GM18526 (cell line): ENCODE measurements around the gene PPP2R3B.

Source experiments
- POLR2A ChIP-seq: IDR thresholded peaks from 3 replicates; pipeline ENCODE4 v1.6.1; 2011; ENCODE audit not compliant: insufficient read length; ENCODE audit errors: extremely low read depth

Gene PPP2R3B

DNA sequence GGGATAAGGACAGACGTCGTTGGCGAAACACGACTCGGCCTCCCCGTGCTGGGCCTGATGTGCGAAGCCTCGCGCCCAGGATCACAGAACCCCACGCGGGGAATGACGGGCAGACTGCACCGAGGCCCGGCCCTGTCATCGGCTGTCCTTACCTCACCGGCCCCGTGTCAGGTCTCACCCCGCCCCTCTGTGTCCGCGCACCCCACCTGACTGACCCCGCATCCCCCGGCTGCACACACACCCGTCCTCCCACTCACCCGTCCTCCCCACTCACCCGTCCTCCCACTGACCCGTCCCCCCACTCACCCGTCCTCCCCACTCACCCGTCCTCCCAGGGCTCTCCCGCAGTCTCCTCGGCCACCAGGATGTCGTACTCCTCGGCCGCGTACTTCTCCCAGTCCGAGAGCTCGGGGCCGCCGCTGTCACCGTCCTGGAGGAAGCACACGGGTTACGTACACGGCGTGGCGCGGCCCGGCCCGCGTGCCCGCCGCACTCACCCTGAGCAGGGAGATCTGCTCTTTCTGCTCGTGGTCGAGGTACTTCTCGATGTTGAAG lies 48.3 kb downstream of the PPP2R3B start:
- TF ChIP-seq POLR2A: no peak

DNA sequence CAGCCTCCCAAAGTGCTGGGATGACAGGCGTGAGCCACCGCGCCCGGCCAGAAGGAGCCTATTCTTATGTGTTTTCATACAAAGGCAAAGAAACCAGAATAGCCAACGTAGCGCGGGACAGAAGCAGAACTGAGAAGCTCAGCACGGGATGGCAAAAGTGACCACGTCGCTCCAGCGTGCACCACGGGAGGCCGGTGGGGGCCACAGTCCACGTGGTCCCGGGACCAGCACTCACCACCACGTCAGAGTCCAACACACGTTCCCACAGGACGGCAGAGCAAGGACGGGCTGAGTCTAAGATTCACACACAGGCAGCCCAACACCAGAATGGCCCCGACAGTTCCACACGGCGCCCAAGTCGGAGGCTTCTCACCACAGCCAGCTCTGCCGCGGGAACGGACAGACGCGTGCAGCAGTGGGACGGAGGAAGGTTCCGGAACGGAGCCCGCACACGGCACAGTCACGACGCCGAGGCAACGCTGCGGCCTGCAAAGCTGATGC lies 49.3 kb downstream of the PPP2R3B start:
- no peak for TF ChIP-seq POLR2A

DNA sequence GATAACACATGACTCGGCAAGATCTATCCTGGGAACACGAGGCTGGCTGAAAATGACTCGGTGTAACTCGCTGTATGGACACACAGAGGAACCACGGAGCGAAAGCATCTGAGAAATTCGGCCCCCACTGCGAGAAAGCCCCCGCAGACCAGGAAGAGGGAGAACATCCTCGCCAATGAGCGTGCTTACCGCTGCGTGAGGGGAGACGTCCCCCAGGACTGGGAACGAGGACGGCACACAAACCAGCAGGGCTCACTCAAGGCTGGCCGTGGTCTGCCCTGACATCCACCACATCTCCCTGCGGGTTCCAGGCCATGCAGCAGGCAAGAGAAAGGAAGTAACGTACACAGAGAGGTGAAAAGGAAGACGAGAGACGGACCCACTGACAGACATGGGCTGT lies 50.5 kb downstream of the PPP2R3B start:
- no peak for TF ChIP-seq POLR2A

DNA sequence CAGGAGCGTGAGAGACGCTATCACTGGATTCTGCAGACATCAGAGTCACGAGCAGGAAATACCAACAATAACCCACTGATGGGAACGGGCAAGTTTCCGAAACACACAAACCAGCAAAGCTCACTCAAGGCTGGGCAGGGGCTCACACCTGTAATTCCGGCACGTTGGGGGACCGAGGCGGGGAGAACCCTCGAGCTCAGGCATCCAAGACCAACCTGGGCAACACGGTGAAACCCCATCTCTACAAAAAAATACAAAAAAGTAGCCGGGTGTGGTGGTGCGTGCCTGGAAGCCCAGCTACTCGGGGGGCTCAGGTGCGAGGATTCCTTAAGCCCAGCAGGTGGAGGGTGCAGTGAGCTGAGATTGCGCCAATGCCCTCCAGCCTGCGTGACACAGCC lies 51.0 kb downstream of the PPP2R3B start:
- TF ChIP-seq POLR2A: no peak

DNA sequence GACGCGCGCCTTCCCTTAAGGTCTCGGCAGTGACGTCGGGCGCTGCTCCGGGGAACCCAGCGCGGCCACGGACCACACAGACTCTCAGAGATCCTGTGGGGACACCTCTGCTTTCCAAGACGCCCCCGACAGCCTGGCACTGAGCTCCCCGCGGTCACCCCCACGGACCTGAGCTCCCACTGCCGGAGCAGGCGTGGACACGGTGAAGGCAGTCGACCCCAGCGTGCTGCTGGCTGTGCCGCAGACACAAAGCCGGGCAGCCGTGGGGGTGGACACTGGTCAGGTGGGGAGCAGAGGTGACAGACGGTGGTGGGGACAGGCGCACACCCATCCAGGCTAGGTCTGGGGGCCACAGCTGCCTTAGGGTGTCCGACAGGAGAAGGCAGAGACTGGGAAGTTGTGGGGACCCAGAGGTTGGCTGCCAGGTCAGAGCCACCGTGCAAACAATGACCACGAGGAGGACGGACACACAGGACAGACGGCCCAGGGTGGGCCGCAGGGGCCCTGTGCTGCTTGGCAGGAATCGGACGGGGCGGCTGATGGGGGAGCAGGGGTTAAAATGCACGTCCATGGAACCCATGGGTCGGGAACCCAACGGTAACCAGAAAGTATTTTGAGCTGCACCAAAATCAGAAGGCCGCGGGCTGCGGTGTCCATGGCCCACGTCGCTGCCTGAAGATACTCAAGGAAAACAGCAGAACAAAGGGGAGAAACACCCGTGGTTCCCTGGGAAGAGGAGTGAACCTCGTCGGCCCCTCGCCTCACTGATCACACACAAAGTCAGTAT lies 51.5 kb downstream of the PPP2R3B start:
- TF ChIP-seq POLR2A: no peak

DNA sequence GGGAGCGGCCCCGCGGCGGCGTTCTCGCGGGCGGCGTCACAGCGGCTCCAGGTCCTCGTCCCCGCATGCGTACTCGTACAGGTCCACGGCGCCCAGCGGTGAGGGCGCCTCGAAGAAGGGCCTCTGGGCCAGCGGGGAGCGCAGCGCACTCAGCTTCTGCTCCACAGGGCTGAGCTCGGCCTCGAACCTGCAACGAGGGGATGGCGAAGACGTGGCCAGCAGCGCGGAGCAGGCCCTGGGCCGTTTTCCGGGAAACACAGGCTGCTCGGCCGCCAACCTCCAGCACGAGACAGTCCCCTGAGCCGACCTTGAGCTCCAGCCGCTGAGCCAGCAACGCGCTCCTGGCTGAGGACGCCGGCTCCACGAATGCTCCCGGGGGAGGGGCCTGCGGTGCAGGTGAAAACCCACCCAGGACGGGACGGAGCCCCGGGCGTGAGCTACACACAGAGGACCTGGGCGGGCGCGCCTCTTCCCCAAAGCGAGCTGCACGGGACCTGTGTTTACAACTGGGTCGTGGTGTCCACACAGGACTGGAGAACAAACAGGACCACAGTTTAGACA lies 52.3 kb downstream of the PPP2R3B start:
- TF ChIP-seq POLR2A: no peak

DNA sequence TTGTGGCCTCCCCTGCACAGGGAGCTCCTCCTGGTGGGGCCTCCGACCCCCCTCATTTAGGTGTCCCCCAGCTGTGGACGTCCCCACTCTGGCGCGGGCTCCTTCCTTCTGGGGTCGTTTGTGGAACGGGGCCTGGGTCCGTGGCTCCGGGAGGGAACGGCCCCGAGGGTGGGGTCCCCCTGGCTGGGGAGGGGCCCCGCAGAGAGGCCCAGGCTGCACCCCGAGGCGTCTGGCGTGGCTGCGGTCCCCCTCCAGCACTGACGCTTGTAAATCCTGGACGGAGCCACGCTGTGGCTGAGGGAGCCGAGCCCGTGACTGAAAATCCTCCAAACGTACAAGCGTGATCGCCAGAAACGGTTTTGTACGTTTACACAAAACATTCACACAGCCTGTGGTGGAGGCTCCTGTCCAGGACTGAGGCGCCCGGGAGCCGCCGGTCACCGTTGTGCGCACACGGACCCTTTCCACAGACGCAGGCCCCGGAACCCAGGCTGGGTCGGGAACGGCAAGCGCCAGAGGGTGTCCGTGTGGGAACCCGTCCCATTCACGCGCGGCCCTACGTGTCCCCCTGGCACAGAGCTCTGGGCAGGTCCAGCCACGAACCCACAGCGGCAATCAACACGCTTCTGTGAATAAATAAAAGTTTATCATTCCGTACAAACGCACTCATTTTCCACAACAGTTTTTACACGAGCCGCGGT lies 52.9 kb downstream of the PPP2R3B start:
- TF ChIP-seq POLR2A: no peak

DNA sequence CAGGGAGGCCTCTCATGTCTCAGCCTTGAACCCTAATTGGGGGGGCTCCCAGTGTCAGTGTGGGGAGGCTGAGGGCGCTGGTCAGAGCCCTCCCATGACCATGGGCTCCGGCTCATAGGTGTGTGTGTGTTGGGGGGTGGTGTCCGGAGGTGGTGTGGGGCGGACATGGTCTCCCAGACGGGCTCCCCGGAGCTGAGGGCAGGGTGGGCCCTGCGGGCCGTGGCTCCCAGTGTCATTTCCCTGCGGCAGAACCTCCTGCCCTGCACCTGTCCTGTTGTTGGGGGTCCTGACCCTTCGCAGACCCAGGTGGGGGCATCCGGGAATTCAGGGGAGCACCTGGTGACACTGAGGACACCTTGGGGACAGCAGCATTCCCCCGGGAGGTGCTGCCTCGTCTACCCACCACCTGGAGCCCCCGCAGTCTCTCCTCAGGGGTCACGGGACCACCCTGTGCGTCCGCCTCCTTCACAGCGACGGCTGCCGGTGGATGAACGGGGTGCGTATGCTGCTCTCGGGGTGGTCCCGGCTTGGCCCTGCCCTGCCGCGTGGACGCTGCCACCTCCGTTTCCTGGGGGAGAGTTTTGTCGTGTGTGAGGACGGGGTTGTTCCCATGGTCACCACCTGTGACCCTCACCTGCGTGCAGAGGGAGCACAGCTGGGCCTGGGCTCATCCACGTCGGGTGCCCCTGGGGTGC lies 53.6 kb downstream of the PPP2R3B start:
- no peak for TF ChIP-seq POLR2A

DNA sequence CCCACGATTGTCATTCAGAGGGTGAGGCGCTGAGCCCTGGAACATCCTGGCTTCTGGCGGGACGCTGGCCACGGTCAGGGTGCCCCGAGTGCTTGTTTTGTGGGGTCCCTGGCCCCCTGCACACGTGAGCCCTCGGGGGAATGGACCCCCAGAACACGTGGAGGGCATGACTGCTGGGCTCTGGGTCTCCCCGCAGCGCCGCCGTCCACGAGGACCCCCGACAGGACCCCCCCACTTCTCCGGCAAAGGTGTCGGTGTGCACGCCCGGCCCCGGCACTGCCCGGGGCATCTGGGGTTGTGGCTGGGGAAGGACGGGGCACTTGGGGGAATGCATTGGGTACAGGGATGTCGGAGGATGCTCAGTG lies 54.2 kb downstream of the PPP2R3B start:
- TF ChIP-seq POLR2A: no peak

DNA sequence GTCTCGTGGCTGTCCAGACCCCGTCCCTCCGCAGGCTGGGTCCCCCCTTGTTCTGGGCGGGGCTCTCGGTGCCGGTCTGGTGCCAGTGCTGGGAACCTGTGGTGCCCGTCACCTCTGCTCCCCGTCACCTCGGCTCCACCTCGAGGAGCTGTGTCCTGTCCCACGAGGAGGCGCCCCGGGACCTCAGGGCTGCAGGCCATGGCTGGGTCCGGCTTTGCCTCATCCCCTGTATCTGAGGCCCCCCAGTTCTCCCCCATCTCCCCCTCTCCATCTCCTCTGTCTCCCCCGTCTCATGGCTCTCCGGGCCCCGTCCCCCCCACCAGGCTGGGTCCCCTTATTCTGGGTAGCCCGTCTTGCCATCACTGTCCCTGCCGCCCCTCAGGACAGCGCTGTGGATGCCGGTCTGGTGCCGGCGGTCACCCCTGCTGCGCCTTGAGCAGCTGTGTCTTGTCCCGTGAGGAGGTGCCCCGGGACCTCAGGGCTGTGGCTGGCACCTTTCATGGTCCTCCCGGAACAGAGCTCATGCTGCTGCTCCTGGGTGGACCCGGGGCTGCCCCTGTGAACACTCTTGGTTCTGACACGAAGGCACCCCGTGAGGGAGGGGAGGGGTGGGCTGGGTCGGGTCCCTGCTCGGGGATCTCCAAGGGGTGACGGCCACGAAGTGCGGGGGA lies 54.7 kb downstream of the PPP2R3B start:
- TF ChIP-seq POLR2A: no peak

DNA sequence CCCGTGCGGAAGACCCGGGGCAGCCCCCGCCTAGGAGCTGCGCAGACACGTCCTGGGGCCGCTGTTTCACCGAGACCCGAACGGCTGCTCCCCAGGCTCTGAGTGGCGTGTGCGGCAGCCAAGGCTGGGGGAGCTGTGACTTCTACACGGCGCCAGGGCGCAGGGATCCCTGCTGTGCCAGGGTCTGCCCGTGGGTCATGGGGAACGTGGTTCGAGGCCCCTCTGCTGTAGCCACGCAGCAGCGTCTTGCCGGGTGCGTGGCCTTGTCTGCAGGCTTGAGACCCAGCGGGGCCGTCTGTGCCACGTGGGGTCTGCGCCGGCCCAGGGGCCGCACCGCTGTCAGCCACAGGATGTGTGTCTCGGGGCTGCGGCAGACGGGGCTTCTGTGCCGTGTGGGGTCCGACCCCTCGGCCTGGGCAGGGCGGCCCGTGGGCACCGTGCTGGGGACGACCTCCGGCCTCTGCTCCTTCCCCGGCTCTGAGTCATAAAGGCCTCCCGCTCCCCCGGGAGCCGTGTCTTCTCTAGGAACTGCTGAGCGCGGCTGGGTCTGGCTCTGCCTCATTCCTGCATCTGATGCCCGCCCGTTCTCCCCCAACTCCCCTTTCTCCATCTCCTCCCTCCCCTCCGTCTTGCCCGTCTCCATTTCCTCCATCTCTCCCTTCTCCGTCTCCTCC lies 55.4 kb downstream of the PPP2R3B start:
- TF ChIP-seq POLR2A: no peak

DNA sequence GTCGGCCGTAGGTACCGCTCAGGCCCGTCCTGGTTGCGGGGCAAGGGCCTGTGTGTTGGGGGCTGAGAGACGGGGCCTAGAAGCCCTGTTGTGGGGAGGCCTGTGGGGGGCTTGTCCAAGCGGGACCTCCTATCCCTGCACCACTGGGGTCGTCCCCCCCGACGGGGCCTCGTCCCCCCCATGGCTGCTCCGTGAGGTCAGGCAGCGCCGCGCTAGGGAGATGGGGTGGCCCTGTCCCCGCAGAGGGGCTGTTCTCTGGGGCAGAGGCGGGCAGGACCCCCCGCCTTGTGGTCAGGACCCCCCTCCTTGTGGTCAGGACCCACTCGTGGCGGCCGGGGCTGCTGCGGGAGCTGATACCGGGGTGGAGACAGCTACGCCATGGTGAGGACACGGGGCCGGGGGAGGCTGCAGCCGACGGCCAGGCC lies 56.0 kb downstream of the PPP2R3B start:
- no peak for TF ChIP-seq POLR2A

DNA sequence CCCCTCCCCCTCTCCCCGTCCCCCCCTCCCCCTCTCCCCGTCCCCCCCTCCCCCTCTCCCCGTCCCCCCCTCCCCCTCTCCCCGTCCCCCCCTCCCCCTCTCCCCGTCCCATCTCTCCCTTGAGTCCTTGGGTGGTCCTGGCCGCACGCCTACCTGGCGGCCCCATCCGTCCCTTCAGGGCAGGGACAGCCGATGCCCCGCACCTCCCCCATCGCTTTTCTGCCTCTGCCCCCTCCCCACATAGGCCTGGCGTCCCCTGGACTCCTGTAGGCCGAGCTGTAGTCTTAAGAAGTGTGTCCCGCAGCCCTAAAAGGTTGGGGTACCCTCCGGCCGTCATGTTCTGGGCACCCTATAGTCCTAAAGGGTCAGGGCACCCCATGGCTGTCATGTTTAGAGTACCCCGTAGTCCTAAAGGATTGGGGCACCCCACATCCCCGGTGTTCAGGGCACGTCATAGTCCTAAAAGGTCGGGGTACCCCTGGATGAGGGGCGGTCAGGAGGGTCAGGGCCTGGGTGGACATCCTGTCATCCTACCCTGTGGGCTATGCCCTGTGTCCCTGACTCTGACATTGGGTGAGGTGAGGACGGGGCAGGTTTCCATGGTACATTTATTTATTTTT lies 57.3 kb downstream of the PPP2R3B start:
- no peak for TF ChIP-seq POLR2A

DNA sequence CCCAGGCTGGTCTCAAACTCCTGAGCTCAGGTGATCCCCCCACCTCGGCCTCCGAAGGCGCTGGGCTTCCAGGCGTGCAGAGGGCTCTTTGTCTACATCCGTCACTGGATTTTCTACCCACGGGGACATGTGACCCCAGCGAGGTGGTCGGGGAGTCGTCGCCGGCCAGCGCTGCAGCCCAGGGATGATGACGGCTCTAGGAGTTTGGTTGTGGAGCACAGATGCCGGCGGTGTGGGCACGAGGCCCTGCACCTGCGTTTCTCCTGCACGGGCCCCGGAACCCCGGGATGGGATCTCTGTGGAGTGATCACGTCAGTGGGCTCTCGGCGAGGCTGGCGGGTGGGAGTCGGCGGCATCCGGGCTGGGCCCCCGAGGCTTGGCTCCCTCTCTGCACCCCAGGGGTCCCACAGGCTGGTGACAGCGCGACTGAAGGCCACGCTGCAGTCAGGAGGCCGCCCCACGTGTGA lies 59.0 kb downstream of the PPP2R3B start:
- TF ChIP-seq POLR2A: no peak
